GM21528 (cell line): Measurements from ENCODE around the gene ENTPD6.
"Not testable (repeated sequence)": the region's sequence is repeated elsewhere in the genome, so short reads cannot be mapped to it uniquely, and the experiment has no call there.

Experiments
- ATAC-seq: cut with Tn5 transposase; IDR thresholded peaks from one replicate; pipeline ENCODE4 v1.9.1; 2021; ENCODE audit warnings: mild to moderate bottlenecking, moderate library complexity; ENCODE audit not compliant: unreplicated experiment, low FRiP score

The ENTPD6 gene

DNA sequence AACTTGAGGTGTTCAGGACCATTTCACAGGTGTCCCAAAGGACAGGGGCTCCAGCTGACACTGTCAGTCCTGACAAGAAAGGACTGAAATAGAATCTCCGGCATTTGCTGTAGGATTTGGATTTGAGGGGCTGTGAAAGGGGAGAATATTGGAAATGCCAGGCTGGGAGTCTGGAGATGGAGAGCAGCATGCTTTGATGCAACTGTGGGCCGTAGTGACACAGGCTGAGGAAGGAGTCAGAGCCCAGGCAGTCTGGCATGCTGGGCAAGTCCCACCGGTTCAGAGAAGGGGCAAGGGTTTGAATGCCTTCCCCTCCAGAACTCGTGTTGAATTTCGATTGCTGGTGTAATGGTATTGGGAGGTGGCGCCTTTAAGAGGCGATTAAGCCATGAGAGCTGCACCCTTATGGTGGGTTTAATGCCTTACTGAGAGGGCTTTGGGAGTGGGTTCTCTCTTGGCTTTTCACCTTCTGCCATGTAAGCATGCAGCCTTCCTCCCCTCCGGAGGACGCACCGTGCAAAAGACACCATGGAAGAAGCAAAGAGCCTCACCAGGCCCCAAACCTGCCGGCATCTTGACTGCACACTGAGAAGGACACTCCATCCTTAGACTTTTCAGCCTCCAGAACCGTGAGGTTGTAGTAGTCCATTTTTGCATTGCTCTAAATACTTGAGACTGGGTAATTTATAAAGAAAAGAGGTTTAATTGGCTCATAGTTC lies 43.0 kb downstream of the ENTPD6 start:
- ATAC-seq = no peak

GRCh38 chr20:25239387-25240370 lies 44.2 kb downstream of the ENTPD6 start:
- no peak for ATAC-seq

DNA sequence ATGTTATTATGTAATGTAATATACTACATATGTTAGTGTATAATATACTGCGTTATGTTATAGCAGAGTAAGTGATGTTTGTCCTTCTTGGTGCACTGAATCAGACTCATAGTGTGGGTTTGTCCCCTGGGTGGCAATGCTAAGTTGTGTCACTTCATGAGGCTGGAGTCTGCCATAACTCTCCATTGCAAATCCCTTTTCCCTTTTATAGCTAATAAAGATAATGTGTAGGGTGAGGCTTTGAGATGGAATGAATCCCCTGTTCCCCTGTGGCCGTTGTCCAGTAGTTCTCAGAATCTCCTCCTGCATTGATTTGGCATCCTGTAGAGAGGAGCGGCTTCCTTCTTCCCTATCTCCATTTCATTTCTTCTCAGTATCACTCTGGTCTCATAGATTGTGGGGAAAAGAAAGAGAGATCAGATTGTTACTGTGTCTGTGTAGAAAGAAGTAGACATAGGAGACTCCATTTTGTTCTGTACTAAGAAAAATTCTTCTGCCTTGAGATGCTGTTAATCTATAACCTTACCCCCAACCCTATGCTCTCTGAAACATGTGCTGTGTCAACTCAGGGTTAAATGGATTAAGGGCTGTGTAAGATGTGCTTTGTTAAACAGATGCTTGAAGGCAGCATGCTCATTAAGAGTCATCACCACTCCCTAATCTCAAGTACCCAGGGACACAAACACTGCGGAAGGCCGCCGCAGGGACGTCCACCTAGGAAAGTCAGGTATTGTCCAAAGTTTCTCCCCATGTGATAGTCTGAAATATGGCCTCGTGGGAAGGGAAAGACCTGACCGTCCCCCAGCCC lies 45.5 kb downstream of the ENTPD6 start:
- not testable (repeated sequence) for ATAC-seq

DNA sequence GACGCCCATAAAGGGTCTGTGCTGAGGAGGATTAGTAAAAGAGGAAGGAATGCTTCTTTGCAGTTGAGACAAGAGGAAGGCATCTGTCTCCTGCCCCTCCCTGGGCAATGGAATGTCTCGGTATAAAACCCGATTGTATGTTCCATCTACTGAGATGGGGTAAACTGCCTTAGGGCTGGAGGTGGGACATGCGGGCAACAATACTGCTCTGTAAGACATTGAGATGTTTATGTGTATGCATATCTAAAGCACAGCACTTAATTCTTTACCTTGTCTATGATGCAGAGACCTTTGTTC lies 46.1 kb downstream of the ENTPD6 start:
- not testable (repeated sequence) for ATAC-seq

DNA sequence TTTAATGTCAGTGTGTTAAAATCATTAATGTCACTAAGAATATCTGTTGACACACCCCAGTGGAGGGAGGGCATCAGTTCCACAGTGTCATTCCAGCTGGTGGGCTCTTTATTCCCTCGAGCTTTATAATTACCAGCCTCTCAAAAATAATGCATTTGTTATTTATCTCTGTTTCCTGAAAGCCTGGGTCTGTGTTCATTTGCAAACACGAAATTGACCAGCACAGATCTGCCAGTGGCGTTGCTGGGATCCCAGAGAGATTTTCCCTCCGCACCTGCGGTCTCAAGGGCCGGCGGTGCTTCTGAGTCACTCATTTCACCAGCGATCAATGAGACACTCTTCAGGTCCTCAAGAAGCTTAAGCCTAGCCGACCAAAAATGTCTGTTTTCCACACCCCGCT lies 46.7 kb downstream of the ENTPD6 start:
- no peak for ATAC-seq

DNA sequence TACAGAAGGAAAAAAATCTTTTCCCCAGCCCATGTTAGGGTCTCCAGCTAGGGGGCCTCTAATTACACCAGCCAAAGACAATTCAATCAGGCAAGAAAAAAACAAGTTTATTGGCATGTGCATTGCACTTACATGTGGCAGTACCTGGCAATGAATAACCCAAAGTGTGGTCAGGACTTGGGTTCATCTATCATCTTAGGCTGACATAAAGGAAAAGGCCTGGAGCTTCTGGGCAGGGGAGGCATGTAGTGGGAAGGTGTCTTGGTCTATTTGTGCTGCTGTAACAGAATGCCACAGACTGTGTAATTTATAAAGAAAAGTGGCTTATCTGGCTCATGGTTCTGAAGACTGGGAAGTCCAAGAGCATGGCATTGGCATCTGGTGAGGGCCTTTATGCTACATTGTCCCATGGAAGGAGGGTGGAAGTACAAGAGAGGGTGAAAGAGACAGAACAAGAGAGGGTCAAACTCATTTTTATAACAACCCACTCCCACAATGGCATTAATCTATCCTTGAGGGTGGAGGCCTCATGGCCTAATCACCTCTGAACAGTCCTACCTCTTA lies 48.0 kb downstream of the ENTPD6 start:
- no peak for ATAC-seq

- no peak for ATAC-seq
Measured at GRCh38 chr20:25244976-25245375, 49.5 kb downstream of the ENTPD6 start.

- ATAC-seq = no peak
Measured at GRCh38 chr20:25245461-25245860, 49.9 kb downstream of the ENTPD6 start.

- ATAC-seq = no peak
Measured at GRCh38 chr20:25246182-25246999, 50.9 kb downstream of the ENTPD6 start.

DNA sequence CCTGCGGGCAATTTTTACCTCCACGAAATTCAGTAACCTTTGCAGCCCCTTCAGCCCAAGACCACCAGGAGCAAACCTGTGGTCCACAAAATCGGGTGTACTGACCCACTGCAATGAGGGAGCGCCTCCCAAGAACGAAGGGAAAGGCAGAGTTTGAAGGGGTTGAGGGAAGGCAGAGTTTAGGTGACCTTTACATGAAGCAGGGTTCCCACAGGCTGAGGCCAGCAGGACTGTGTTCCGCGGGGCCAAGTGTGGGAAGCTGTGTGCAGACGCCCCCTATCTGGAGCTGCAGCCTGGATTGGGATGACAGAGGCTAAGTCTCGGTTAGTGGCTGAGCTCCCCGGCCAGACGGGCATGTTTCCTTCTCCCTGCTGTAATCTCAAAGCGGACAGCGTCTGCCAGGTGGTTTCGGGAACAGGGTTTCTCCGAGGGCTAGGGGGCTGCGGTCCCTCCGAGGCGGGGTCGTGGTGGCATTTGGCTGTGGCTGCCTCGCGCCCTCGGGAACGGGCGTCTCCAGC lies 51.5 kb downstream of the ENTPD6 start:
- no peak for ATAC-seq

GRCh38 chr20:25247518-25247955 lies 52.0 kb downstream of the ENTPD6 start:
- ATAC-seq = peak; percentile 38

- peak; percentile 72 for ATAC-seq
Measured at GRCh38 chr20:25247956-25248785, 52.7 kb downstream of the ENTPD6 start, which contains the start of gene PYGB. Gene PYGB, plus strand, starts transcription at chr20:25248085. Its CDS starts 94 bp downstream, at chr20:25248179.

- ATAC-seq = peak; percentile 3
Measured at GRCh38 chr20:25248786-25249172, 53.3 kb downstream of the ENTPD6 start.

GRCh38 chr20:25249198-25249931 lies 53.9 kb downstream of the ENTPD6 start:
- no peak for ATAC-seq

DNA sequence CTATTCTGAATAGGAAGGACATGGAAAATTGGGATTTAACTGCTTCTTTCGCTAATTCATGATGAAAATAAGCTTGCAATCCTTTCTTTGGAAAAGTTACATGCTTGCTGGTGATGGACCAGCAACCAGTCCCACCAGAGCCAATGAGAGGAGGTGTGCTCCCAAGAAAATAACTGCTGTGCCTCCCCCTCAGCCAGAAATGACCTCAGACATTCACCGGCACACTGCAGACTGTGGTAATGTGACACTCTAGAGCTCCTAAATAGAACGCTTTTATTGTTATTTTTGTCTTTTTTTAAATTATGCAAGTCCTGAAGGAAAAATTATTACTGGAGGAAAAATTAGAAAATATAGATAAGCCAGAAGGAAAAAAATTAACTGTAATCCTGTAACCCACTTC lies 55.0 kb downstream of the ENTPD6 start:
- ATAC-seq = no peak

- ATAC-seq = no peak
Measured at GRCh38 chr20:25251019-25251418, 55.5 kb downstream of the ENTPD6 start.

GRCh38 chr20:25251558-25251957 lies 56.0 kb downstream of the ENTPD6 start:
- ATAC-seq = no peak

DNA sequence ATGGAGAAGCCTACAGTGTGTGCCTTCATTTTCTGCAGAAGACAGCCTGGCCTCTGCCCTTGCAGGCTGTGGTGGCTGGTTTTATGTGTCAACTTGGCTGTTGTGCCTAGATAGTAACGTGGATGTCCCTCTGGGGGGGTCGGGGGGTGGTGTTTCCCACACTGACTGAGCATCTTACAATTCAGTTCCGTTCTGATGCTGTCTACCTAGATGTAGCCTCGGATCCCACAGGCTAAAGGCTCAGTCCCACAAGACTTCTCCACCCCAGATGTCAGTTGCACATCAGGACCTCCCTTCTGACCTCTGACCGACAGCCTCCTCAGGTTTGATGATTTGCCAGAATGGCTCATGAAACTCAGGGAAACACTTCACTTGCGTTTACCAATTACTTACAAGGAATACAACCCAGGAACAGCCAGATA lies 56.7 kb downstream of the ENTPD6 start:
- ATAC-seq = no peak
